Hepatocyte (in vitro differentiated cells): ENCODE measurements around the gene TADA3. TPM values are rescaled to one million over a fixed set of nuclear protein-coding genes. Genes with fewer than 3 reads are reported as not detected.

Experiments
- DNase-seq: peaks from one replicate; pipeline ENCODE4 v3.0.0-alpha.2; 2016; ENCODE audit warnings: low spot score
- H2AFZ ChIP-seq: fragments of 200-600 bp; sonication (generic); 2 replicates; pipeline ENCODE4 v1.6.0; 2016; ENCODE audit warnings: antibody characterized with exemption, mild to moderate bottlenecking
- H3K27ac ChIP-seq: fragments of 200-600 bp; sonication (generic); 2 replicates; pipeline ENCODE4 v1.5.1; 2016; ENCODE audit warnings: mild to moderate bottlenecking
- H3K27me3 ChIP-seq: fragments of 200-600 bp; sonication (generic); 2 replicates; pipeline ENCODE4 v1.6.1; 2016
- H3K36me3 ChIP-seq: fragments of 200-600 bp; sonication (generic); replicated peaks from 2 replicates; pipeline ENCODE4 v1.5.1; 2016; ENCODE audit warnings: low read depth; ENCODE audit not compliant: insufficient read depth
- H3K4me1 ChIP-seq: fragments of 200-600 bp; sonication (generic); 2 replicates; pipeline ENCODE4 v1.5.1; 2016; ENCODE audit warnings: mild to moderate bottlenecking, moderate library complexity; ENCODE audit not compliant: insufficient read depth
- H3K4me2 ChIP-seq: fragments of 200-600 bp; sonication (generic); 2 replicates; pipeline ENCODE4 v1.6.0; 2016
- H3K4me3 ChIP-seq: fragments of 200-600 bp; sonication (generic); 2 replicates; pipeline ENCODE4 v1.5.1; 2016; ENCODE audit warnings: mild to moderate bottlenecking
- H3K79me2 ChIP-seq: fragments of 200-600 bp; sonication (generic); 2 replicates; pipeline ENCODE4 v1.6.0; 2017; ENCODE audit warnings: mild to moderate bottlenecking
- H3K9me2 ChIP-seq: fragments of 200-600 bp; sonication (generic); replicated peaks from 2 replicates; pipeline ENCODE4 v1.6.0; 2017; ENCODE audit warnings: mild to moderate bottlenecking; ENCODE audit not compliant: insufficient read depth
- H3K9me3 ChIP-seq: fragments of 200-600 bp; sonication (generic); 2 replicates; pipeline ENCODE4 v1.5.1; 2016; ENCODE audit warnings: low read depth, mild to moderate bottlenecking
- H4K20me1 ChIP-seq: fragments of 200-600 bp; sonication (generic); 2 replicates; pipeline ENCODE4 v1.6.0; 2016; ENCODE audit warnings: mild to moderate bottlenecking; ENCODE audit not compliant: insufficient read depth, poor library complexity, severe bottlenecking
- CTCF ChIP-seq: fragments of 200-600 bp; sonication (generic); IDR thresholded peaks from 2 replicates; pipeline ENCODE4 v1.5.1; 2016; ENCODE audit warnings: antibody characterized with exemption, mild to moderate bottlenecking; ENCODE audit not compliant: poor library complexity
- EZH2 ChIP-seq: fragments of 200-600 bp; sonication (generic); IDR thresholded peaks from 2 replicates; pipeline ENCODE4 v1.6.1; 2016; ENCODE audit warnings: antibody characterized with exemption, mild to moderate bottlenecking, borderline replicate concordance
- EZH2phosphoT487 ChIP-seq: fragments of 200-600 bp; sonication (generic); IDR thresholded peaks from one replicate; pipeline ENCODE4 v1.6.1; 2018; ENCODE audit warnings: antibody characterized with exemption, mild to moderate bottlenecking, low read depth, moderate library complexity; ENCODE audit not compliant: unreplicated experiment, severe bottlenecking
- WGBS: methylation state at CpG from one replicate; pipeline ENCODE4 v1.1.6; 2016; ENCODE audit warnings: low lambda C conversion rate; ENCODE audit errors: missing lambda C conversion rate; 5-methylcytosine and 5-hydroxymethylcytosine counted together
- polyA plus RNA-seq: library from polyadenylated mRNA; unstranded; fragments of >200 nt; fragmentation: Nextera tagmentation; extraction: Ambion mirVana; gene quantifications from 2 replicates; pipeline ENCODE4 v1.2.1, GENCODE V29; 2016
- total RNA-seq: library from RNA; depleted of rRNA; stranded (reverse); fragments of >200 nt; gene quantifications from 2 replicates; pipeline ENCODE4 v1.2.3, GENCODE V29; 2014

TADA3 gene
- total and polyA plus RNA-seq, 2 experiments from 2014 or later, result 61.2 to 65.5 TPM

- no peak overlapping the region for H3K27ac ChIP-seq
- H3K36me3 ChIP-seq, result peaks cover 6% of the 10 kb centered on the region
- TF ChIP-seq EZH2, result no peak
- TF ChIP-seq CTCF, result no peak
- TF ChIP-seq EZH2phosphoT487, result no peak
- H4K20me1 ChIP-seq, result peaks cover 8% of the 10 kb centered on the region
- H2AFZ ChIP-seq, result no peak overlapping the region
- no peak overlapping the region for H3K4me3 ChIP-seq
- no peak for DNase-seq
- H3K79me2 ChIP-seq, result peaks cover 56% of the 10 kb centered on the region
- no peaks in the 10 kb centered on the region for H3K9me2 ChIP-seq
- peaks cover 6% of the 10 kb centered on the region for H3K4me1 ChIP-seq
- no peaks in the 10 kb centered on the region for H3K27me3 ChIP-seq
- H3K9me3 ChIP-seq, result no peaks in the 10 kb centered on the region
- WGBS, result 97% methylated on average over 12 of the region's 12 CpGs
- no peak overlapping the region for H3K4me2 ChIP-seq
Observed at GRCh38 chr3:9797196-9797945, 5.1 kb upstream of the TADA3 start.

- peaks cover 67% of the 10 kb centered on the region for H3K79me2 ChIP-seq
- TF ChIP-seq CTCF, result no peak
- no peak for TF ChIP-seq EZH2
- H3K4me3 ChIP-seq, result no peak overlapping the region
- no peaks in the 10 kb centered on the region for H3K36me3 ChIP-seq
- no peaks in the 10 kb centered on the region for H3K9me3 ChIP-seq
- peaks cover 8% of the 10 kb centered on the region for H4K20me1 ChIP-seq
- H2AFZ ChIP-seq, result no peak overlapping the region
- H3K9me2 ChIP-seq, result no peaks in the 10 kb centered on the region
- H3K27ac ChIP-seq, result no peak overlapping the region
- no peak overlapping the region for H3K4me2 ChIP-seq
- H3K27me3 ChIP-seq, result no peaks in the 10 kb centered on the region
- H3K4me1 ChIP-seq, result peaks cover 15% of the 10 kb centered on the region
- no peak for DNase-seq
- WGBS, result 93% methylated on average over 5 of the region's 5 CpGs
Observed at GRCh38 chr3:9795207-9795606, 2.9 kb upstream of the TADA3 start.

- WGBS, result 98% methylated on average over 11 of the region's 11 CpGs
- no peak overlapping the region for H2AFZ ChIP-seq
Observed at GRCh38 chr3:9794400-9794799, 2.1 kb upstream of the TADA3 start.

More at GRCh38 chr3:9794400-9794799, 2.1 kb upstream of the TADA3 start:
- no peak for TF ChIP-seq EZH2phosphoT487
- TF ChIP-seq CTCF, result no peak
- TF ChIP-seq EZH2, result no peak
- Histone ChIP-seq H3K79me2 (peaks cover 67% of the 10 kb centered on the region), H3K9me3 (no peaks in the 10 kb centered on the region), H3K27me3 (no peaks in the 10 kb centered on the region), H3K27ac (no peak overlapping the region), H3K36me3 (no peaks in the 10 kb centered on the region), H3K4me1 (peaks cover 15% of the 10 kb centered on the region), H3K4me2 (peak overlapping the region; percentile 97), H4K20me1 (peaks cover 8% of the 10 kb centered on the region), H3K9me2 (no peaks in the 10 kb centered on the region), H3K4me3 (no peak overlapping the region)
- DNase-seq, result no peak
